GM10266 (cell line): ENCODE data around the gene S100A12.

Experiments
- DNase-seq: peaks from one replicate; pipeline ENCODE4 v3.0.0; 2012; ENCODE audit errors: extremely low spot score
- CTCF ChIP-seq: IDR thresholded peaks from 2 replicates; pipeline ENCODE4 v1.5.1; 2012; ENCODE audit warnings: mild to moderate bottlenecking, low read depth; ENCODE audit not compliant: control insufficient read depth, insufficient read depth; ENCODE audit errors: missing control alignments

The S100A12 gene

GRCh38 chr1:153337980-153338853 lies 37.2 kb downstream of the S100A12 start:
- TF ChIP-seq CTCF: no peak
- no peak for DNase-seq

- TF ChIP-seq CTCF: no peak
- no peak for DNase-seq
Observed at GRCh38 chr1:153336650-153337049, 38.8 kb downstream of the S100A12 start.

GRCh38 chr1:153333902-153334301 lies 41.5 kb downstream of the S100A12 start:
- no peak for TF ChIP-seq CTCF
- DNase-seq: no peak

GRCh38 chr1:153324912-153325311 lies 50.5 kb downstream of the S100A12 start:
- TF ChIP-seq CTCF: no peak
- DNase-seq: no peak
